Activated CD8-positive, alpha-beta memory T cell treated with anti-CD3 and anti-CD28 coated beads for 36 hours (primary cell): ENCODE data around the gene MMAA. TPM values are rescaled to one million over a fixed set of nuclear protein-coding genes. Genes with fewer than 3 reads are reported as not detected.
"Not testable (repeated sequence)": the region's sequence is repeated elsewhere in the genome, so short reads cannot be mapped to it uniquely, and the experiment has no call there.

ENCODE experiments used
- CTCF ChIA-PET: fragments of 350-600 bp; sonication (Branson Sonifier 250); formaldehyde crosslinking; loops from one replicate; lab custom pipeline; 2021; ENCODE audit warnings: antibody characterized with exemption; lab: Charles Lee
- POLR2A ChIA-PET: fragments of 350-600 bp; sonication (Branson Sonifier 250); formaldehyde crosslinking; loops from one replicate; lab custom pipeline; 2021; ENCODE audit warnings: antibody characterized with exemption; lab: Charles Lee
- total RNA-seq, 2 experiments: library from RNA; stranded (reverse); gene quantifications; one replicate each; pipeline ENCODE4 v1.2.3, GENCODE V29; 2021

MMAA gene
- total RNA-seq, result 10 to 100 TPM; 13.6 to 13.9 TPM

DNA sequence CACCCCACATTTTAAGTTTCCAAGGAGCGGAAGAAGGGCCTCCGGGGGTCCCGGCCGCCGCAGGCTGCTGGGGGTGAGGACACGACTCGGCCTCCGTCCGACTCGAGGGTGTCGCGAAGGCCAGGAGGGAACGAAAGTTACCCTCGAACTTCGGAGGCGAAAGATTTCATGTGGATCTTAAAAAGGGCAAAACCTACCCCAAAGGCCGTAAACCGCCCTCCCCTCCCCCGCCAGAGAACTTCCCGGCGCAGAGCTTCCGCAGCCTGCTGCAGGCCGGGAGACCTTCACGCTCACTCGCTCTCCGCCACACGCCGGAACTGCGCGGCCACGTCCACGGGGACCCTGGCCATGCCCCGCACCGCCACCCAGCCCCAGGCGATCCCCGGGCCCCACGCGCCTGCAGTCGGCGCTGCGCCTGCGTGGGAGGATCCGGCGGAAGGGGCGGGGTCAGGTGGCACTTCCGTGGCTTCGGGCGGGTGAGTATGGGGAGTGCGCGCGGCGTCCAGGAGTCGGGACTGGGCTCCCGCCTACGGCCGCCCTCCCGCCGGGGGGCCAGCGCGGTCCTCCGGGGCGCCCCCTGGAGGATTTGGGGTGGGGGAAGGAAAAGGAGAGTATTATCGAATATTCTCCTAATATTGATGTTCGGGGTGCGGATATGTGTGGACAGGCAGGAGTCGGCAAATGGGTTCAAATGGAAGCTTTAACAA lies at the start of gene MMAA:
TSS of gene MMAA (plus strand) at position 454 of the 707 bp plus-strand sequence. CDS start 19,755 bp downstream, outside the sequence.
- POLR2A ChIA-PET, result interaction anchor here (0.6 to 1.8 kb wide), 4 partner anchors 66 to 442 kb away, joined by 3 to 7 read pairs (median 4); no protein-coding TSS in a partner anchor
- CTCF ChIA-PET, result interaction anchor here (1.1 to 1.5 kb wide), 2 partner anchors 24 to 26 kb away, joined by 3 to 4 read pairs; no protein-coding TSS in a partner anchor

DNA sequence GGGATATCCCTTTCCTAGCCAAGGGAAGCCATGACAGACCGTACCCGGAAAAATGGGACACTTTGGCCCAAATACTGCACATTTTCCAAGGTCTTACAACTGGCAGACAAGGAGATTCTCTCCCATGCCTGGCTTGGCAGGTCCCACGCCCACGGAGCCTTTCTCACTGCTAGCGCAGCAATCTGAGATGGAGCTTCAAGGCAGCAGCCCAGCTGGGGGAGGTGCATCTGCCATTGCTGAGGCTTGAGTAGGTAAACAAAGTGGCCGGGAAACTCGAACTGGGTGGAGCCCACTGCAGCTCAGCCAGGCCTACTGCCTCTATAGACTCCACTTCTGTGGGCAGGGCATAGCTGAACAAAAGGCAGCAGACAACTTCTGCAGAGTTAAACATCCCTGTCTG lies 44.6 kb upstream of the MMAA start:
- POLR2A ChIA-PET, CTCF ChIA-PET: not testable (repeated sequence)

DNA sequence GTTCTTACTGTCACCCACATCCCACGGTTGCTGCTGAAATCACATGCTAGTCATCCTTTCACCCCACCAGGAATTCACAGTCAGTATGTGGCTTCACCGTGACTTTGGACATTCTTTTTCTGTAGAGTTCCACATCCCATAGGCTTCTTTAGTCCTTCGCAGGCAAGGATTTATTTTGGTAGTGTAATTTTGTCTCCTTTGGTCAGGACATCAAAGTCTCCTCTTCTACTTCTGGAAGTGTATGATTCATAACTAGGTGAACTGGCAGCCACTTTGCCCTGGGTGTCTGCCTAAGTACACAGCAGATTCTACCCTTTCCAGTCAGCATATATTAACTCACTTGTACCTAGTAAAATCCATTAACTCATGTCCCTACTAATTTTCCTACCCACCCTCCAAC lies 38.3 kb upstream of the MMAA start:
- ChIA-PET CTCF (no interaction called here), POLR2A (no interaction called here)

DNA sequence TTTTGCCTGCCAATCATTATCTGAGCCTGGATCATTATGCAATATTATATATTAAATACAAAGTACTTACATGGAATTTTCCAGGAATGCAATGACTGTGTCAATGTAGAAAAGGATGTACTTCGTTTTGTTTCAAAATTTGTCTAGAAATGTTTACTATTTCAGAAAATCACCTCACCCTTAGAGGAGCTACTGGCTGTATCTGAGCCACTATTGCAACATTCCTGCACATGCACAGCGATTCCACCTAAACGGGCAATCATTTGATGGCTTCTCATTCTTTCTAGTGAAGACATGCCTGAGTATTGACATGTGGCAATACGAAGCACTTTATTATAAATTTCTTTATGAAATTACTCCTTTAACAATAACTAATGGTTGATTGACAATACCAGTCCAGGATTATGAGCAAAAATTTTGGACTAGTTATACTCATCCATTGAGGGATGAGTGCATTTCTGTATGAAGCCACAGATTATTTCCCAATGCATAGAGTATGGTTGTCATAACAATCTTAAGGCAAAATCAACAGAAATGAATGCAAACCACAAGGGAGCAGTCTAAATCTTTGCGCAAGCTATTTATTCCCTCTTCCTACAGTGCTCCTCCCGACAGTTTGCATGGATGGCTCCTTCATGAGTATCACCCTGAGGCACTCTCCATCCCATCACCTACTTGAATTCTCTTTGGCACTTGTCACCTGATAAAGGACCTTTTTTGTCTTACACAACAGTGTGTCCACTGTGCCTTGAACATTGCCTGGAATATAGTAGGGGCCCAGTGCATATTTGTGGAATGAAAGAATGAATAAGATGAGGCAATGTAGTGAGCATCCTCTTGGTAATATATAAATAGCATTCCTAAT lies 35.8 kb upstream of the MMAA start:
- ChIA-PET POLR2A (no interaction called here), CTCF (no interaction called here)

DNA sequence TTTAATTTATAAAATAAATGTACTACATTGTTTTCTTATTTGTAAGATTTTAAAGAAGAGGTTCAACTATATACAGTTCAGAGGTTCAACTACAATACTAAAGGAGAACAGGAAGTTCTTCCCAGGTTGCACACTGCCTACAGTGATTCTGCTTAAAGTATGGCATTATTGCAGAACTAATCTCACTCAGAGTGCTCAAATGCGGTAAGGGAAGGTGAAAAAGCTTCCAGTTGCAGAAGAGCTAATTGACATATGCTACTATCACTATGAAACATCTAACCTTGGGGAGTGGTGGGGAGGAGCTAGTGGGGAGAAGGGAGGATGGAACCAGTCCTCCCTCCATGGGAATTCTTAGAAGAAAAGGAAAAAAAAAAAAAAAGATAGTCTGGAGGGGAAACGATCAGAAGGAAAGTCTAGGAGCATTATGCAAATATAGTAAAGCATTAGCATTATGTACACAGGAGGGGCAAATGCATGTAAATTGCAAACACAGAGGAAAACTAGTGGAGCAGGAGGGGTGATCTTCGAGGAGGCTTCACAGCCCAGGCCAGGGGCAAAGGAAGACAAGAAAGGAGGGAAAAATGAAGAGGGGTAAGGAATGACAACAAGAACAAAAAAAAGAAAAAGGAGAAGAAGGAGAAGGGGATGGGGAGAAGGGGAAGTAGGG lies 32.0 kb upstream of the MMAA start:
- ChIA-PET CTCF (no interaction called here), POLR2A (no interaction called here)

DNA sequence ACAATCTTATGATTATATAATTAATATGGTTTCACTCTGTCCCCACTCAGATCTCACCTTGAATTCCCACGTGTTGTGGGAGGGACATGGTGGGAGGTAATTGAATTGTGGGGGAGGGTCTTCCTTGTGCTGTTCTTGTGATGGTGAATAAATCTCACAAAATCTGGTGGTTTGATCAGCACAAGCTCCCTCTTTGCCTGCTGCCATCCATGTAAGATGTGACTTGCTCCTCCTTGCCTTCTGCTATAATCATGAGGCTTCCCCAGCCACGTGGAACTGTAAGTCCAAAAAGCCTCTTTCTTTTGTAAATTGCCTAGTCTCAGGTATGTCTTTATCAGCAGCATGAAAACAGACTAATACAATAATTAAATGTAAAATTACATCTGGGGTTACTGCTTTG lies 29.8 kb upstream of the MMAA start:
- POLR2A ChIA-PET, CTCF ChIA-PET: not testable (repeated sequence)

DNA sequence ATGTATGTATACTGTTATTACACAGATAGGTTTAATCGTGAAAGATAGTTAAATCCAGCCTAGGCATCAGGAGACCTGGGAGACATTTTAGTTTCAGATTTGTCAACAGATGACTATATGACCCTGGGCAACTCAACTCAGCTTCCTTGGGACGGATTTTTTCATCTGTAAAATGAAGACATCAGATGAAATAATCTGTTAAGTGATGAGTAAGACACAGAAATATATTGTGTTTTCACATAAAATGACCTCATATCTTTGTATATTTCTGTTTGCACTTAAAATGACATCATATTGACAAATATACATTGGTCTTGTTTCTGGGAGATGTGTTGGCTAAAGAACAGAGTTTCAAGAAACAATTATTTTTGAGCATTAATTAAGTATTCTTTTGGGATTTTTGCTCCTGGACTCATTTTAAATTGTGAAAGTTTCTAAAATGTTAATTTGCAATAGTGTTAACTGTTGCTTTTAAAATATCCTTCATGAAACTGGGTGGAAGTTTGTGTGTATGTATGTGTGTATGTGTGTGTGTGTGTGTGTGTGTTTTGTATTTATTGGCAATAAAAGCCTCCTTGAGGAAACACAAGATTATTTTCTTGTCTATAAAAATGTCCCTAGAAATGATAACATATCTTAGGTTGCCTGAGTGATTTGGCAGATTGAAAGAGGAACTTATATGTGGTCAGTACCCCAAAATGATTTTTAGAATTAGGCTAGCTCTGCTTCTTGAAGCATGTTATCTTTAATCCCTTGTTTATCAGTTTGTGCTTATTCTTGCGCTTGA lies 29.1 kb upstream of the MMAA start:
- CTCF ChIA-PET, result no interaction called here
- POLR2A ChIA-PET, result no interaction called here

DNA sequence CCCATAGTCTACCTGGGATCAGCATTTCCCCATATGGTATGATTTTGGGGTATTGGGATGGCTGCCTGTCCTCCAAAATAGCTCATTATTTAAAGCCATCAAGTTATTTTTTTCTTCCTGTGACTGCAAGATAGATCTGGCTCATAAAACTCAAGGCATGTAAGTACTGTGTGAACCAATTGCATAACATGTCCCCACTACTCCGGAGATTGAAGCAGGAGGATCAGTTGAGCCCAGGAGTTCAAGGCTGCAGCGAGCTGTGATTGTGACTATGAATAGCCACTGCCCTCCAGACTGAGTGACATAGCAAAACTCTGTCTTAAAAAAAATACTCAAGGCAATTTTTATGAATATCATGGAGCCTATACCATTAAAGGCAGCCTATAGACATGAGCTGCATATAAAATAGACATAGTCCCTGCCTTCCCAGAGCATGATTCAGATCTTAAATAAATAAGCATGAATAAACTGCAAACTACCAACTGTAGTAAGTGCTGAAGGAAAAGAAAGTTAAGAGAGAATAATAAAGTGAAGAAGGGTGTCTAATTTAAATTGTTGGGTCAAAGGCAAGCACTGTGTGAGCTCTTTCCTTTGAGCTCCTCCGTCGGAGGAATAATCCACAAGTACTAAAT lies 16.9 kb upstream of the MMAA start:
- ChIA-PET CTCF (no interaction called here), POLR2A (no interaction called here)

DNA sequence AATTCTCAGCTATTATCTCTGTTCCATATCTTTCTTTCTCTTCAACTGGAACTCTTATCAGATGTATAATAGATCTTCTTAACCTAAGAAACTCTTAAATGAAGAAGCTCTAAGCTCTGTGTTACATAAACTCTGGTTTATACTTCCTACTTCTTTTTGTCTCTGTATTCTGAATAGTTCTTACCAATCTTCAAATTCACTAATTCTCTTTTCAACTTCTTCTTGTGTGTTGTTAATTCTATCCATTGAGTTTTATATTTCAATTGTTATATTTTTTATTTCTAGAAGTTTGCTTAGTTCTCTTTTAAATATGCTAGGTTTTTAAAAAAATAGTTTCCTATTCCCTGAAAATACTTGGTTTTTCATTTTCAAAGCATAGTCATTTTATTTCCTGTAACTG lies 13.2 kb upstream of the MMAA start:
- POLR2A ChIA-PET, result no interaction called here

DNA sequence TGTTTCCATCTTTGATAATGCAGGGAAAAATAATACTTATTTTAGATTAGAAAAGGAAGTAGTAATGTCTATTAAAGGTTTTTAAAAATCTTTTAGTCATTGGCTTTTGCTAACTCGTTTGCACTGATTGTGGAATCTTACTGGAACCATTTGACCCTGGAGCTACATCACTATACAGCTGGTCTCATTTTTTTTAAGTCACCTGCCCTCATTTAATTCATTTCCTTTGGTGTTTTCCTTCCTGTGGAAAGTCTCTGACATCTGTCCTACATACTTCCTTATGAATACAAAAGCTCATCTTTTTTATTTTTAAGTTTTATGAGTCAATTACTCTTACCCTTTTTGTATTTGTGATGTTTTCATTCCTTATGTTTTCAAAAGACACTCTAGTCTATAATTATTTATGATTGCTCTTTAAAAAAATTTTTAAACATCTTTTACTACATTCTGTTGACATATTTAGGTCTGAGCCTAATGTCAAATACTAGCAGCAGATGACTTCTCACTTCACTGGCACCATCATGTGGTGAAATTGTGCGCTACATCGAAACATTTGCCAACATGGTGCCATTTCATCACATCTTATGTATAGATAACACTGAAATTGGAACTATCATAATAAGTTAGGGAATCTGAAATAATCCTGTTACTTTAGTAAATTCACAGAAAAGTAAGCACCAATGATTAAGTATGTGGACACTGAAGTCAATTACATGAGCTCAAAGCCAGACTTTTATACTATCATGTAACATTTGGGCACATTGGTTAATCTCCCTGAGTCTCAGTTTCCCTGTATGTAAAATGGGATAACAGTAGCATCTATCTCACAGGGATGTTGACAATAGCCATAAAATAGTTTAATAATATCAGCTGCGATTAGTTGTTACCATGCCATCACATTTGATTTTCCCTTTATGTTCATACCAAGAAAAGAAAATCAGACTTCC lies 9.4 kb upstream of the MMAA start:
- ChIA-PET CTCF (interaction anchor here (0.6 kb wide), 1 partner anchor 212 kb away, joined by 3 read pairs; no protein-coding TSS in a partner anchor), POLR2A (no interaction called here)

More for the DNA sequence above, 13.2 kb upstream of the MMAA start:
- CTCF ChIA-PET, result interaction anchor here (1.0 kb wide), 1 partner anchor 372 kb away, joined by 4 read pairs; no protein-coding TSS in a partner anchor

DNA sequence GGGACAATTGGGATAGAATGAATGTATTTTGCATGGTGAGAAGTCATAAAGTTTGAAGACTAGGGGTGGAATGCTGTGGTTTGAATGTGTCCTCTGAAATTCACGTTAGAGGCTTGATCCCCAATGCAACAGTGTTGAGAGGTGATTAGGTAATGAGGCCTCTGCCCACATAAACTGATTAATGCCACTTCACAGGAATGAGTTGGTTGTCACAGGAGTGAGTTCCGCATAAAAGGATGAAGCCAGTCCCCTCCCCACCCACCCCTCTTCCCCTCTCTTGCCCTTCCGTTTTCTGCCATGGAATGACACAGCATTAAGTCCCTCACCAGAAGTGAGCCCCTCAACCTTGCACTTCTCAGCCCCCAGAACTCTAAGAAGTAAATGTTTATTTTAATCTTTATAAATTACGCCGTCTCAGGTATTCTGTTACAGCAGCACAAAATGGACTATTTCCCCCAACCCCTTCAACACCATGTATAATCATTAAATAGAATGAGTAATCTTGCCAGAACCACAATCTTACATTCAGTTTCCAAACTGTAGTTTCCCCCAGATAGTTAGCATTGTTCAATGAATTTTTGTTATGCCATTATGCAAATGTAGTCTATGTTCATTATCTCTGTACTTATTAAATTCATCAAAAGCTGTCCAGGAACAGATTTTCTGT lies 5.5 kb upstream of the MMAA start:
- ChIA-PET CTCF (no interaction called here), POLR2A (interaction anchor here (0.6 kb wide), 1 partner anchor 435 kb away, joined by 3 read pairs; no protein-coding TSS in a partner anchor)

DNA sequence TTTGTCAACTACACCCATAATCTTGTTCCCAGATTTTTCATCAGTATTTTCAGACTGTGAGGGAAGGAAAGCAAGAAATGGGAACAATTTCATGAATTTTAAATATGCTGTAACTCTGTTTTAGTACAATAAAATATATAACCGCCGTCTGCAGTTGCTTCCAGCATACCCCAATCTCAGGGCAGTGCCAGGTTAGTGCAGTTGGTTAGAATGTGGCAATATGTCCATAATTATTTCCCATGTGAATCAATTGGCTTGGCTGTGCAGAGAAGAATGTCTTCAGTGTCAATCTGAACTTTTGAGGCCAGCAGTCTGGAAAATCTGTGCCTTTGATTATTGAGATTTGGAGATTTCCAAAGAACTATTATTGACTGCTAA lies 5.0 kb upstream of the MMAA start:
- CTCF ChIA-PET, result no interaction called here
- POLR2A ChIA-PET, result no interaction called here

DNA sequence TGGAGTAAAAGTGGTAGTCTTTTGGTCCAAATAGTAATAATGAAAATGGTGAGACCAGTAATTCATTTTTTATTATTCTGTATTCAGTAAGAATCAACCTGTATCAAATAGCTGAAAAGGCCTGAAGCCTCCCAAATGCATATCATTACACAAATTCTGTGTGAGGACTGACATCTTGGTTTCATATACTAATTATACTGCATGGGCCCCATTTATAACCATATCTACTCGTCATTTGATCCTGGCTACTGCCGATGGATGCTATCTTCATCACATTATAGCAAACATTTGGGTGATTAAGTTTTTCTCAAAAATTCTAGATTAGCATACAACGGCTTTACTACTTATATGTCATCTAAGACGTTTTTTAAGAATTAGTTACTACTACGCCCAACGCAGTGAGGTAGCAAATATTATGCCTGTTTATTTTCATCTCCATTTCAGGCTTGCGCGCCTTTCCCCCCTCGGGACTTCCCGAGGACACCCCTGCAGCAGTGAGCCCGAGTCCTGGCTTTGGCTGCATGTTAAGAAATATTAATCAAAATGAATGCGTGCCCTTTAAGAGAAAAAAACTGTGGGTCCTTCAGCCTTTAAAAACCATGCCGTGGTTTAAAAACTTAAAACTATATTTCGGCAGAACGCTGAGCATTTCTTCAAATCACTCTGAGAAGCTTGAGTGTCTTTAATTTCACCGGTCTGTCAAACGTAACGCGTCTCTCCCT lies 814 bp upstream of the MMAA start:
- POLR2A ChIA-PET, result interaction anchor here (1.4 to 1.8 kb wide), 2 partner anchors 101 to 318 kb away, joined by 3 to 6 read pairs; no protein-coding TSS in a partner anchor

DNA sequence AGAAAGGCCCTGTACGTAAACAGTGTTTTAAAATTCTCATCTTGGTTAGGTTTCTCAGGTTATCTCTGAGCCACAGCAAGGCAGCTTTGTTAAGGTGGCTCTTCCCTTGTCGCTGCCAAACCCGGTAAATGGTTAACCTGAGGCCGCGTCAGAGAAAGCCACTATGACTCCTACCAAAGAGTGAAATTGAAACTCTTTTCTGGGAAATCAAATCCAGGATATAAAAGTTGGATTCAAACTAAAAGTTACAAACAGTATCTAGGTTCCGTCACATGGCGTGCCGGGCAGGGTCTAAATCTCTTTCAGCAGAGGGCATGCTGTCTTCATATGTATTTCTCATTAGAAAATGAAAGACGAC lies 433 bp downstream of the MMAA start:
- ChIA-PET CTCF (interaction anchor here (1.1 to 1.5 kb wide), 2 partner anchors 24 to 26 kb away, joined by 3 to 4 read pairs; no protein-coding TSS in a partner anchor), POLR2A (interaction anchor here (0.6 to 1.8 kb wide), 4 partner anchors 66 to 442 kb away, joined by 3 to 7 read pairs (median 4); no protein-coding TSS in a partner anchor)

More for the DNA sequence above, 814 bp upstream of the MMAA start:
- CTCF ChIA-PET, result interaction anchor here (1.5 kb wide), 1 partner anchor 27 kb away, joined by 3 read pairs; no protein-coding TSS in a partner anchor

DNA sequence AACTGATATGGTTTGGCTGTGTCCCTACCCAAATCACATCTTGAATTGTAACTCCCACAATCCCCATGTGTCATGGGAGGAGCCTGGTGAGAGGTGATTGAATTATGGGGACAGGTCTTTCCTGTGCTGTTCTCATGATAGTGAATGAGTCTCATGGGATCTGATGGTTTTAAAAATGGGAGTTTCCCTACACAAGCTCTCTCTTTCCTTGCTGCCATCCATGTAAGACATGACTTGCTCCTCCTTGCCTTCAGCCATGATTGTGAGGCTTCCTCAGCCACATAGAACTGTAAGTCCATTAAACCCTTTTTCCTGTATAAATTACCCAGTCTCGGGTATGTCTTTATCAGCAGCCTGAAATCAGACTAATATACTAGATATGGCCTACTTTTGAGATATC lies 2.9 kb downstream of the MMAA start:
- POLR2A ChIA-PET, result not testable (repeated sequence)
- CTCF ChIA-PET, result interaction anchor here (0.9 kb wide), 1 partner anchor 208 kb away, joined by 3 read pairs; no protein-coding TSS in a partner anchor

DNA sequence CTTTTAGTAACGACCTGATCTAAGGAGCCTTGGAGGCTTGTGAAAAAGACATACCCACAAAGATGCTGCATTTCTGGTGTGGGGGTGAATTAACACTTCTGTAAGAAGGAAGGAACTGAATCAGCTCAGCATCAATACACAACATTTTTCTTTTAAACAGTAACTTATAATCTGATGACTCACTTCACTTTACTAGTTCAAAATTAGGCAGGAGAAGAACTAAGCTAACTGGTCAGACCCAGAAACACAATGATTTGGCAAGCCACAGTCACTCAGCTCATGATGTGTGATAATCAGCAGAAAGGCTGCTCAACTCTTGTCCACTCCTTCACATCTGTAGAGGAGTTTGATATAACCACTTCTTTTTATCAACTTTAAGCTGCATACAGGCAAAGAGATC lies 4.6 kb downstream of the MMAA start:
- ChIA-PET POLR2A (interaction anchor here (0.7 kb wide), 1 partner anchor 184 kb away, joined by 5 read pairs; no protein-coding TSS in a partner anchor), CTCF (interaction anchor here (0.9 to 1.5 kb wide), 3 partner anchors 19 to 184 kb away, joined by 3 read pairs; no protein-coding TSS in a partner anchor)
